NCI-H146 treated with DMSO at 0.1 percent for 48 hours (cell line): ENCODE data around the gene PACRG.

ENCODE experiments used
- DNase-seq: peaks from one replicate; lab custom pipeline; 2025; ENCODE audit not compliant: unreplicated experiment; lab: John Stamatoyannopoulos, UW

PACRG gene

GRCh38 chr6:163191704-163192537, 464.1 kb downstream of the PACRG start:
- no peak for DNase-seq

- DNase-seq, result peak; percentile 34
Observed at GRCh38 chr6:163192591-163192990, 464.8 kb downstream of the PACRG start.

GRCh38 chr6:163193326-163193725, 465.6 kb downstream of the PACRG start:
- DNase-seq, result no peak

DNA sequence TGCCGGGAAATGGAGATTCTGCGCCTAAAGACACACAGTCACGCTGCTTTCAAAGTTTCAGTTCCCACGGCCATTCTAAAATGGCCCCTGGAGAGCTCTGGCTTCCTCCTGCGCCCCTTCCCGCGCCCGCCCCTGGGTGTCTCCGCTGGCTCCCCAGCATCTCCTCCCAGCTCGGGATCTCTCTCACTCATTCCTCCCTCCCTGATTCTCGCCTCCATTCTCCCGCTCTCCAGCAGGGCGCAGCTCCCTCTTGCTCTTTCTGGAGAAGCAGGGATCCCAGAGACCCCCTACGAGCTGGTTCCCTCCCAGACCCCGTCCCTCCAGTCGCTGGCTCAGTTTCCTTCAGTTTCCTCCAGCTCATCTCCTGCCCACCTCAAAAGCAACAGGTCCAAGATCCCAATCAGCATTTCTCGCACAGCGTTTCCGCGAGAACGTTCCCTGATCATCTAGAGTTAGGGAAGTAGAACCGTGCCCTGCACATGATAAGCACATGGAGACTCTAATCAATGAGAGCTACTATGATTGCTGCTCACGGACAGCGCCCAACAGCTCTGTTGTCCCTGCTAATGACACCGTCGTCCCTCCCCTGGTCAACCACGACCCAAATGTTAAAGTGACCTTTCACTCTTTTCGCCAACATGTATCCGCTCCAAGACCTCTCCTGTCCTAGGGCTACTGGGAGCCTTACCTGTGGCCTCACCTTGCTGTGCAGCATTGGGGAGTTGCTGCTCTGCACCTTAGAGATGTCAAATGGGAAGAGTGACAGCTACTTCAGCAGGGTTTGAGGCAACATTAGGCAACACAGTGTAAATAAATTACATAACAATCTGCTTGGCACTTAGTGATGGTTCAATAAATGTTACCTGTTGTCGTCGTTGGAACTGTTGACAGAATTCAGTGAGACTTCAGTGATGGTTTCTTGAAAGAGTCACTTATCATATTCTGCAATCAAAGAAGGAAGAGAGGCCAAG, 468.2 kb downstream of the PACRG start:
- DNase-seq, result no peak

DNA sequence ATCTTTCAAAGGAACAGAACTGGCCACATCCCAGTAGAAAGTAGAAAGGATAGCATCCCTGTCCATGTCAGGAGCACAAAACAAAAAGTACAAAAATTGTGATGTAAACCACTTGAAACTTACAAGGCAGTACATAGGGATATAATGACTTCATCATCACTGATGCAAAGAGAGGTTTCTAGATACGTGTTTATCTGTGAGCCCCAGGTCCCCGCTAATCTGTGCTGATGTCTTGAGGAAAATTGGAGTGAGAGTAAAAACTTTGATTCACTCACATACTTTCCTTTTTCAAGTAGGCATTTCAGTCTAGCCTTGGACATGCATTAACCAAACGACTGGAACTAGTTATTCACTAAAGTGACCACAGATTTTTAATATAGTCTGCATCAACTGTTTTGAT, 470.1 kb downstream of the PACRG start:
- no peak for DNase-seq

DNA sequence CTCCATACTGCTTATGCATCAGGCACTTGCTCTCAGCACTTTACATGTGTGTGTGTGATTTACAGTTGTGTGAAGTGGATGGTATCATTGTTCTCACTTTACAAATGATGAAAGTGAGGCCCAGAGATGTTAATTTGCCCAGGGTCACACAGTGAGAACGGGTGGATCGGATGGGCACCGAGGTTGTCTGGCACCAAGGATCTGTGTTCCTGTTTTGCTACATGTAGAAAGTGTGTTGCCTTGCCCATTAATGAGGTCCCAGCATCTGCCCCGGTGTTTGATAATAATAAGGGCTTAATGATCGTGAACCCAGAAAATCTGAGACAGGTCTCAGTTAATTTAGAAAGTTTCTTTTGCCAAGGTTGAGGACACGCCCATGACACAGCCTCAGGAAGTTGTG, 470.6 kb downstream of the PACRG start:
- DNase-seq, result no peak

DNA sequence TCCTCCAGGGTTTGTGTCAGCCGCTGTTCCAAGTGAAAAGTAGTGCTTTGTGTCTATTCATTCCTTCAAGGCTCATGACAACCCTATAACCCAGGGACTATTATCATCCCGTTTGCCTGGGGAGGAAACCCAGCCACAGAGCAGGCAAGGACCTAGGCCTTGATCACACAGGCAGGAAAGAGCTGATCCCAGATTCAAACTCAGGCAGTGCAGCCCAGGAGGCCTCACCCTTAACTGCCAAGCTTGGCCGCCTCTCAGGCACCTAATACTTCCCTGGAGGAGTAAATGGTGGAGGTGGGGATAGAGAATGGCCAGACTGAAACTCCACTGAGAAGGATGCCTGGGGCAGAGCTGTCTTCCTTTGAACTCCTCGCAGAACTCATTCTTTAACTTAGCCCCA, 471.6 kb downstream of the PACRG start:
- no peak for DNase-seq

DNA sequence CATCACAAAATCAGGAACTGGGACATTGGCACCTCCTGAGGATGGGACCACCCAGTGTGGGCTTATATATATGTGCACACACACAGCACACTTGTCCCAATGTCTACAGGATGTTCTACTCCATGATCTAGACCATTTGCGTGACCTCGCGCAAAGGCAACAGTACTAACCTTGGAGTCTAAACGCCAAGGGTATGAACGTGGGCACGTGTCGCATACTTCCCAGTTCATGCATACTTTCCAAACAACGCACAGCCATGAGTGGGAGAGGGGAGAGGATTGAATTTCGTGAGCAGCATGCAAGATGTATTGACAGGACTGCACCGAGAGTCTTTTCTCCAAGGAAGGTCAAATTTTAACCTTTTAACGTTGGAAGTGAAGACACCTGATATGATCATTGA, 472.5 kb downstream of the PACRG start:
- no peak for DNase-seq

- no peak for DNase-seq
Observed at GRCh38 chr6:163200694-163201093, 472.9 kb downstream of the PACRG start.

DNA sequence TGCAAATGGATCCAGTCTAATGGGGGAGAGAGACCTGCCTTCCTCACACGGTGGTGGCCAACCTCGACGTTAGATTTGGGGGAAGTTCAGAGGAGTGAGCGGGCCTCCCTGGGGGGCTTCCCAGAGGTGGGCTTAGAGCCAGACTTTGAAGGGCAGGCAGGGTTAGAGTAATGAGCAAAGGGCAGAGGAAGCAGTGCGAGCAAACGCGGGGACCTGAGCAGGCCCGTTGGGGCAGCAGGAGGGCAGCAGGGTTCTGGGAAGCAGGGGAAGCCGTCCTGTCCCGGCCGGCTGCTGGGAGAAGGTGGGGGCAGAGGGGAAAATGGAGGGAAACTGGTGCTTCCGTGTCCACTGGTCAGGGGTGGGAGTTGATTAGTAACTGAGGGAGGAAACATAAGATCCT, 474.1 kb downstream of the PACRG start:
- DNase-seq, result no peak

GRCh38 chr6:163206196-163206595, 478.4 kb downstream of the PACRG start:
- no peak for DNase-seq

DNA sequence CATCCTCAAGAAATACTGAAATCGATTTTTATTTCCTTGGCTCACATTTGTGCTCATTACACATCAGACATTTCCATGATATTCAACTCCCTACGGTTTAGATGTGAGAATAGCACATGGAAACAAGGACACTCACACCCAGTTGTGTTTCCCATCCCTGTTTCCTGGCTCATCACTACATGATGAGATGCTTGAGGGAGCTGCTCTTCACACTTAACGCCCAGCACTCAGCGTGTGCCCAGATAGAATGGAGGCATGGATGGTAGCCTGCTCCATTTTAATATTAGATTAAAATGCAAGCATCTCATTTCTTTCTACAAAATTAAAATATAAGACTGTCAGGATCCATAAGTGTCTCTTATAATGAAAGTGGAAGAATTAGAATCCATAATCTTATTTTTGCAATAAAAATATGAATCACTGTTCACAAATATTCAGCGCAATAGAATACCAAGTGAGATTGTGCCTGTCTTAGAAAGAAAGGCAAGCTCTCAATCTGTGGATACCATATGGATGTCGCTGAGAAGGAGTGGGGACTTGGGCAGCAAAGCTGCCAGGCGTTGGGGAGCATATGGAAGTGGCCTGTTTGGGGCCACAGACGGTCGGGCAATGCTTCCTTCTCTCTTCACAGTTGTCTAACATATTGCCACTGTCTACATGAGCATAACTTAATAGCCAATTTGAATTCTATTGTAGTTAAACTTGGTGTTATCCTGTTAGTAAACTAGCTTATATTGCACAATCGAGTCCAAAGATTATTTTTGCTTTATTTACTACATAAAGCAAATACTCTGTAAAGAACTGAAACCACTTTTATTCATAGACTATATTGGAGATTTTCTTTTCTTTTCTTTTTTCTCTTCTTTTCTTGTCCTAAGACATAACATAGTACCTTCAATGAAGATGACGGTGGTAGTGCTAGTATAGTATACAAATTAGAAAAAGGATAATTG, 479.9 kb downstream of the PACRG start:
- DNase-seq, result no peak

DNA sequence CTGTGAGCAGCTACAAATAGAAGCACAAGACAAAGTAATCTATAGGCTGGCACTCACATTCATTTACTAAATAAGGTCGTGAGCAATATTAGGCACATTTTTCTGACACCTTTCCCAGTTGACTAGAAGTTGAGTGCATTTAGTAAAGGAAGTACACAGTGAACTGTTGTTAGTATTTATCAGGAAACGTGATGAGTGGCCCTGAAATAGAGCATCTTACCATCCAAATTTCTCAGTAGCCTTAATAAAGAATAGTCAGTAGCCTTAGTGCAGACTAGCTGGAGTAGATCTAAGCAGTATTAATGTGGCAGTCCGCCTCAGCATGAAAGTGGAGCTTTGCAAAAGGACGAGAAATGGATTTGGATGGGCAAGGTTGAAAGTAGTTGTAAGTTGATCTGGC, 481.2 kb downstream of the PACRG start:
- no peak for DNase-seq

- no peak for DNase-seq
Observed at GRCh38 chr6:163212123-163212522, 484.3 kb downstream of the PACRG start.

- DNase-seq, result no peak
Observed at GRCh38 chr6:163214259-163214658, 486.5 kb downstream of the PACRG start.

- DNase-seq, result peak; percentile 45
Observed at GRCh38 chr6:163218361-163218894, 490.7 kb downstream of the PACRG start.

GRCh38 chr6:163226181-163226835, 498.5 kb downstream of the PACRG start:
- no peak for DNase-seq

GRCh38 chr6:163226836-163227485, 499.2 kb downstream of the PACRG start:
- DNase-seq, result no peak

- DNase-seq, result no peak
Observed at GRCh38 chr6:163228041-163228440, 500.3 kb downstream of the PACRG start.

GRCh38 chr6:163229050-163229449, 501.3 kb downstream of the PACRG start:
- DNase-seq, result no peak
